ENCODE measurements around the gene DRD2.

- TF ChIP-seq TAF1 (IDR thresholded peaks at IDR 0.05; ENCODE audit: borderline replicate concordance, low read depth, low read length) (no peak), POLR2A (IDR thresholded peaks at IDR 0.05; ENCODE audit: low read depth, low read length) (no peak)
Measured at GRCh38 chr11:113481226-113481625, 6.0 kb upstream of the DRD2 start.

All from GM12892 (cell line).